ENCODE measurements around the gene RETREG1. TPM values are rescaled to one million over a fixed set of nuclear protein-coding genes. Genes with fewer than 3 reads are reported as not detected.

RETREG1 gene
- total RNA-seq, 1 donor from 2014 or later, result 11.6 TPM

- H3K36me3 Mint-ChIP-seq, result no peaks in the 10 kb centered on the region
- H3K4me1 Mint-ChIP-seq (ENCODE audit: unreplicated experiment), result no peaks in the 10 kb centered on the region
- DNase-seq (ENCODE audit: extremely low spot score, unreplicated experiment), result no peak
- no peaks in the 10 kb centered on the region for H3K27me3 Mint-ChIP-seq
- H3K9me3 Mint-ChIP-seq, result no peaks in the 10 kb centered on the region
- no peak overlapping the region for H3K27ac Mint-ChIP-seq
- no peak overlapping the region for H3K4me3 Mint-ChIP-seq
- TF ChIP-seq, protein P1, sequence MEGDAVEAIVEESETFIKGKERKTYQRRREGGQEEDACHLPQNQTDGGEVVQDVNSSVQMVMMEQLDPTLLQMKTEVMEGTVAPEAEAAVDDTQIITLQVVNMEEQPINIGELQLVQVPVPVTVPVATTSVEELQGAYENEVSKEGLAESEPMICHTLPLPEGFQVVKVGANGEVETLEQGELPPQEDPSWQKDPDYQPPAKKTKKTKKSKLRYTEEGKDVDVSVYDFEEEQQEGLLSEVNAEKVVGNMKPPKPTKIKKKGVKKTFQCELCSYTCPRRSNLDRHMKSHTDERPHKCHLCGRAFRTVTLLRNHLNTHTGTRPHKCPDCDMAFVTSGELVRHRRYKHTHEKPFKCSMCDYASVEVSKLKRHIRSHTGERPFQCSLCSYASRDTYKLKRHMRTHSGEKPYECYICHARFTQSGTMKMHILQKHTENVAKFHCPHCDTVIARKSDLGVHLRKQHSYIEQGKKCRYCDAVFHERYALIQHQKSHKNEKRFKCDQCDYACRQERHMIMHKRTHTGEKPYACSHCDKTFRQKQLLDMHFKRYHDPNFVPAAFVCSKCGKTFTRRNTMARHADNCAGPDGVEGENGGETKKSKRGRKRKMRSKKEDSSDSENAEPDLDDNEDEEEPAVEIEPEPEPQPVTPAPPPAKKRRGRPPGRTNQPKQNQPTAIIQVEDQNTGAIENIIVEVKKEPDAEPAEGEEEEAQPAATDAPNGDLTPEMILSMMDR (conservative IDR thresholded peaks at IDR 0.05), result no peak
Observed at GRCh38 chr5:16485656-16486055, 131.1 kb downstream of the RETREG1 start.

DNA sequence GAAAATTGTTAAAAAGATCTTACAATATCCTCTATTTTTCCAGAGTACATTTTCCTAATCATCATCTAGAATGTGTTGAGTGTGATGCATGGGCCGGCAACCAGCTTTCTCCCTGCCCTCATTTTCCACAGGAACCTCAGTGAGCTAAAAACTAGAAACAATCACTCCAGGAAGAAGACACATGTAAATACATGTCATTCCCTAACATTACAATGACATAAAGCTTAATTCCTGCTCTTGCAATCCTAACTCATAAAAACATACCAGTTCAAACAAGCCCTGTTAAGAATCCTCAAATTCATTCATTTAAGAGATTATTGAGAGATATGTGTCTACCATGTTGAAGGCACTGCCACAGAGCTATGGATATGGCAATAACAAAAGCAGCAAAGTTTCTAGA is 132.7 kb downstream of the RETREG1 start:
- no peak overlapping the region for H3K27ac Mint-ChIP-seq
- no peak for DNase-seq (ENCODE audit: extremely low spot score, unreplicated experiment)
- H3K4me3 Mint-ChIP-seq, result no peak overlapping the region
- no peaks in the 10 kb centered on the region for H3K36me3 Mint-ChIP-seq
- H3K27me3 Mint-ChIP-seq, result no peaks in the 10 kb centered on the region
- no peaks in the 10 kb centered on the region for H3K9me3 Mint-ChIP-seq
- TF ChIP-seq, protein P1 (conservative IDR thresholded peaks at IDR 0.05), result no peak
- H3K4me1 Mint-ChIP-seq (ENCODE audit: unreplicated experiment), result no peaks in the 10 kb centered on the region

DNA sequence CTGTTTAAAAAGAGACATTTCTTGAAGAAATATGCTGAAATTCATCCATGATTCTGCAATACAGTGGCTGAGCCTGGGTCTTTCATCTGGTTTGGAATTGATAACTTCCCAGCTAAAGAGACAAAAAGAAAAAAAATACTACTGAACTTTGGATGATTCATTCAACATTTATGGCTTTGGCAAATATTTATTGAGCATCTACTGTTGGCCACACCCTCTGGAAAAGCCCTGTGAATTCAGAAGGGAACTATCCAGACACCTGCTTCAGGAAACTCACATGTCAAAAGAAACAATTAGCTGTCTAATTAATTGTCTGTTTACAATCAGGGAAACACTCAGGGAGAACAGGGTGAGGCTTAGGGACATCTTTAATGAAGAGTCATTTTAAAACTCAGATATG is 133.4 kb downstream of the RETREG1 start:
- no peak for DNase-seq (ENCODE audit: extremely low spot score, unreplicated experiment)
- Mint-ChIP-seq H3K4me3 (no peak overlapping the region), H3K36me3 (no peaks in the 10 kb centered on the region), H3K27ac (no peak overlapping the region), H3K9me3 (no peaks in the 10 kb centered on the region), H3K27me3 (no peaks in the 10 kb centered on the region), H3K4me1 (ENCODE audit: unreplicated experiment) (no peaks in the 10 kb centered on the region)
- TF ChIP-seq, protein P1 (conservative IDR thresholded peaks at IDR 0.05), result no peak

DNA sequence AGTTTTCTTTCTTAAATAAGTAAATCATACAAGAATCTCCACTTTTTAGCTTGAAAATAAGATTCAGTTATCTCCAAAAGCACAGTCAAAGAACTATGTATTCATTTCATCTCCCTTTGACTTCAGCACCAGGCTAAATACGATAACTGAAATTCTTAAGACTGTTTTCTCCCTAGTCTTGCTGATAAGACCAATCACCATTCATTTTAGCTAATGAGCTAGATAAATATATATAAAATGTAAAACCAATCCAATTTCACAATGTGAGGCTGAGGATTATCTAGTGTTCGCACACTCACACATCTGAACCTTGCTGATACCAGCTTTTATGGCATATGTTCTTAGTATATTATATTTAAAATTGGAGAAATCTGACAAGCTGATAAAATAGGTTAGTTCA is 133.9 kb downstream of the RETREG1 start:
- no peak for DNase-seq (ENCODE audit: extremely low spot score, unreplicated experiment)
- H3K36me3 Mint-ChIP-seq, result no peaks in the 10 kb centered on the region
- TF ChIP-seq, protein P1 (conservative IDR thresholded peaks at IDR 0.05), result no peak
- no peaks in the 10 kb centered on the region for H3K9me3 Mint-ChIP-seq
- H3K4me1 Mint-ChIP-seq (ENCODE audit: unreplicated experiment), result no peaks in the 10 kb centered on the region
- H3K27me3 Mint-ChIP-seq, result no peaks in the 10 kb centered on the region
- no peak overlapping the region for H3K27ac Mint-ChIP-seq
- H3K4me3 Mint-ChIP-seq, result no peak overlapping the region

DNA sequence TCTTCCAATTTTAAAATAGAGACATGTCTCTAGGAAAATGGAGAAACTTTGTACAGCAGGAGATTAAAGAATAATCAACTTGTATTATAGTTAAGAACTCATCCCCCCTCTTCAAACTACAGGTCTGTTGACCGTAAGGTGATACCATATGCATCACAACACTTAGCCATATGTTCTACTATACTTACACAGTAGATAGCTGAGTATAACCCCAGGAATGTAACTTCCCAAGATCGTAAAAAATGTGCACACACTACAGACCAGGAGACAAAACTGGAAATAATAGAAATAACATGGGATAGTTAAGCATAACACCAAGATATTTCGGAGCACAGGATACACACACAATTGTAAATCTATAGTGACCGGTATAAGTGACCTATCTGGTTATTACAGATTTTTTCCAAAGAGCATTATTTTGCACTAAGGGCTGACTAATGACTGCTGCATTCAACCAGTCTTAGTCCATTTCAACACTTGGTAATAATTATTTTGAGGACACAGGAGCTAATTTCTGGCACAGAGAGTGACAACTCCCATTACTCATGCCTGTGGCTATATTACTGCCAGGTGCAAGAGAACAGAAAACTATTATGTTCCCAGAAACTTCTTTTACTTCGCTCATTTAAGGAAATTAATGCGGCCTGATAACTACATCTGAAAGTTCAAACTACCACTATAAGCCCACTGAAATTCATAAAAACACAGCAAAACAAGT is 135.8 kb downstream of the RETREG1 start:
- no peaks in the 10 kb centered on the region for H3K4me1 Mint-ChIP-seq (ENCODE audit: unreplicated experiment)
- no peak overlapping the region for H3K4me3 Mint-ChIP-seq
- H3K27me3 Mint-ChIP-seq, result no peaks in the 10 kb centered on the region
- TF ChIP-seq, protein P1 (conservative IDR thresholded peaks at IDR 0.05), result no peak
- no peak overlapping the region for H3K27ac Mint-ChIP-seq
- H3K9me3 Mint-ChIP-seq, result no peaks in the 10 kb centered on the region
- DNase-seq (ENCODE audit: extremely low spot score, unreplicated experiment), result no peak
- peaks cover 5% of the 10 kb centered on the region for H3K36me3 Mint-ChIP-seq
